AG20443 (cell line): ENCODE data around the gene TOMM40.
"Not testable (repeated sequence)": the region's sequence is repeated elsewhere in the genome, so short reads cannot be mapped to it uniquely, and the experiment has no call there.

Experiments used
- DNase-seq: peaks from one replicate; pipeline ENCODE4 v3.0.0; 2012; ENCODE audit warnings: low spot score, mixed read lengths

Gene TOMM40

GRCh38 chr19:44891016-44891882, at the start of gene TOMM40:
TOMM40 (plus strand) TSS chr19:44891254; CDS start chr19:44891416, 162 bp downstream.
- DNase-seq: no peak

DNA sequence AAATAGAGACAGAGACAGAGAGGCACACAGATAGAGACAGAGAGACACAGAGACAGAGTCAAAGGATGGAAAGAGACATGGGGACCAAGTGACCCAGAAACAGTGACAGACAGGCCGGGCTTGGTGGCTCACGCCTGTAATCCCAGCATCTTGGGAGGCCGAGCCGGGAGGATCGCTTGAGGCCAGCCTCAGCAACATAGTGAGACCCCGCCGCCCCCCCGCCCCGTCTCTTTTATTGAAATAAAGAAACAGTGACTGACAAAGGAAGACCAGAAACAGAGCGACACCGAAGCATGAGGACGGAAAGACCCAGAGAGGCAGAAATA, 45.8 kb upstream of the TOMM40 start:
- DNase-seq: no peak

GRCh38 chr19:44845612-44846454, 45.2 kb upstream of the TOMM40 start, which contains the start of gene NECTIN2:
NECTIN2 (plus strand) TSS chr19:44846297; CDS start chr19:44846526, 229 bp downstream.
- DNase-seq: peak; percentile 99

DNA sequence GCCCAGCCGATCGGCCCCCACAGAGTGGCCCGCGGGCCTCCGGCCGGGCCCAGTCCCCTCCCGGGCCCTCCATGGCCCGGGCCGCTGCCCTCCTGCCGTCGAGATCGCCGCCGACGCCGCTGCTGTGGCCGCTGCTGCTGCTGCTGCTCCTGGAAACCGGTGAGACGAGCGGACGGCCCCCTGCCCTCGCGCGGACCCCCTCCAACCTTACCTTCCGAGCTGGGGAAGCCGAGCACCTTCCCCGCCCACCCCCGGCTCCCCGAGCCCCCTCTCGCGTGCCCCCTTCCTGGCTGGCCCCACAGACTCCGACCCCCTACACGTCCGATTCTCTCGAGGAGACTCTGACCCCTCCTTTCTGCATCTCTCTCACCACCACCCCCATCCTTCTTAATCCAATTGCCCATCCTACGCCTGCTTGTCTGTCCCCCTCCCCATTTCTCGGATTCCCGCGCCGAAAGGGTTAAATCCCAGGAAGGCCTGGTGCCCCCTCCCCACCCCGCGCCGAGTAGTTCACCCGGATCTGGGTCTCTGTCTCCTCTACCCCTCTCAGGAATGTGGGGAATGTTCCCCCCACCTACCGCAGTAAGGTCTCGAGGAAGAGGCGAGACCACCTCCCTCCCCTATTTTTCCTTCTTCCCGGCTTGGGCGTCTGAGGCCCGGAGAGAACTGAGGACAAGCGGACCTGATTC, 44.5 kb upstream of the TOMM40 start:
- DNase-seq: no peak

- peak; percentile 61 for DNase-seq
Measured at GRCh38 chr19:44847144-44848035, 43.7 kb upstream of the TOMM40 start.

- DNase-seq: peak; percentile 36
Measured at GRCh38 chr19:44848036-44848811, 42.8 kb upstream of the TOMM40 start.

GRCh38 chr19:44848812-44849447, 42.1 kb upstream of the TOMM40 start:
- DNase-seq: no peak

- DNase-seq: no peak
Measured at GRCh38 chr19:44850641-44851109, 40.4 kb upstream of the TOMM40 start.

GRCh38 chr19:44851427-44851826, 39.6 kb upstream of the TOMM40 start:
- no peak for DNase-seq

DNA sequence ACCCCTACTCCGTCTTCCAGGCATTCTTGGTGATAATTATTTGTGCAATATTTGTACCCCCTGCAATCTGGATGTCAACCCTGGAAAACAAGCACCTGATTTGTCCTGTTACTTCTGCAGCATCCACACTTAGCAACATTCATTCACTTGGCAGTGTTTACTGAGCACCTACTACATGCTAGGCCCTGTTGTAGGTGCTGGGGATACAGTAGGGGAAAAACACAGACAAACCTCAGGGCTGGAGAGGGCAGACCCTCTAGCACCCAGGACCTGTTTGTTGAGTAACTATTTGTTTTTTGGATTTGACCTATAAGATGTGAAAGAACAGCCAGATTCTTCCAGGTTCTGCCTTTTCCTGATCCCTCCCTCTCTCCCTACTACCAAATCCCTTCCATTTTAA, 35.4 kb upstream of the TOMM40 start:
- DNase-seq: no peak

GRCh38 chr19:44856421-44857083, 34.5 kb upstream of the TOMM40 start:
- no peak for DNase-seq

- no peak for DNase-seq
Measured at GRCh38 chr19:44857837-44858236, 33.2 kb upstream of the TOMM40 start.

- not testable (repeated sequence) for DNase-seq
Measured at GRCh38 chr19:44861576-44861975, 29.5 kb upstream of the TOMM40 start.

GRCh38 chr19:44863990-44864389, 27.1 kb upstream of the TOMM40 start:
- DNase-seq: no peak

GRCh38 chr19:44865196-44865767, 25.8 kb upstream of the TOMM40 start:
- DNase-seq: no peak

DNA sequence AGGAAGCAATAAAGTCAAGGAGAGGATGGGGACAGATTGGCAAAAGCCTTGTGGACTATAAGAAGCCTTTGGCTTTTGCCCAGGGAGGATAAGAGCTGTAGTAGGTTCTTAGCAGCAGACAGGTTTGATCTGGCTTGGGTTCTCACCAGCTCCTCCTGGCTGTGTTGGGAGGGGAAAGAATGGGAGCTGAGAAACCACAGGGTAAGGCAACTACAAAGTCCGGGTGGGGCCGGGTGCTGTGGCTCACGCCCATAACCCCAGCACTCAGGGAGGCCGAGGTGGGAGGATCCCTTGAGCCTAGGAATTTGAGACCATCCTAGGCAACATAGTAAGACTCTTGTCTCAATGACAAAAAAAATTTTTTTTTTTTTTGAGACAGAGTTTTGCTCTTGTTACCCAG, 24.4 kb upstream of the TOMM40 start:
- DNase-seq: no peak

GRCh38 chr19:44867578-44867977, 23.5 kb upstream of the TOMM40 start:
- no peak for DNase-seq

DNA sequence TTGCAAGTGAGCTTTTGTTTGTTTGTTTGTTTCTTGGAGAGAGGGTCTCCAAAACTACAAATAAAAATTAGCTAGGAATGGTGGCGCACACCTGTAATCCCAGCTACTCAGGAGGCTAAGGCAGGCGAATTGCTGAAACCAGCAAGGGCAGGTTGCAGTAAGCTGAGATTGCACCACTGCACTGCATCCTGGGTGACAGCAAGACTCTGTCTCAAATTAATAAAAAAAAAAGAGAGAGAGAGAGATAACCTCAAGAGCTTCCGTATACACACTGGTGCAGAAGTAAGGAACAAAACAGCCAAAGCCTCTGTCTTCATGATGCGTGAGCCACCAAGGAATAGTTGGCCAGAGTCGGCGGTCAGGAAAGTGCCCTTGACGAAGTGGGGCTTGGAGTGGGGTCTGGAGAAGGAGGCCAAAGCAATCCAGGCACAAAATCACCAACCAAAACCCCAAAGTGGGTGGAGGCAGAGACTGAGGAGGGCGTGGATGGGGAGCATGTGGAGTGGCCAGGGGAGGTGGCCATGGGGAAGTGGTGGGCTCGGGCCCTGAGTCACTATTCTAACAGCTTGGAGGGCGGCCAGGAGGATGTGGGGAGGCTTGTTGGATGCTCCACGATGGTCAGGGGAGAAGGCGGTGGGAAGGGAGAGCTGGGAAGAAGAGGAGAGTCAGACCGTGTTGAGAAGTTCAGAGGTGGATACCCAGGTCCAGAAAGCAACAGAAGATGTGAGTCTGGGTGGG, 21.2 kb upstream of the TOMM40 start:
- DNase-seq: no peak
